HL-60 (cell line): Measurements from ENCODE around the gene POLR2C.

ENCODE experiments used
- CTCF ChIP-seq: IDR thresholded peaks from one replicate; pipeline ENCODE4 v1.5.1; 2011; ENCODE audit warnings: low read length, control low read depth, inconsistent platforms; ENCODE audit not compliant: insufficient read depth
- REST ChIP-seq: IDR thresholded peaks from 2 replicates; pipeline ENCODE4 v1.6.1; 2012; ENCODE audit warnings: low read depth; ENCODE audit not compliant: insufficient replicate concordance

- TF ChIP-seq CTCF = no peak
- TF ChIP-seq REST = no peak
Observed at GRCh38 chr16:57476546-57477410, 14.3 kb downstream of the POLR2C start.
